GM23338 (cell line): ENCODE measurements around the gene IQCC. TPM values are rescaled to one million over a fixed set of nuclear protein-coding genes. Genes with fewer than 3 reads are reported as not detected.

Experiments
- polyA plus RNA-seq: library from polyadenylated mRNA; unstranded; fragments of >200 nt; fragmentation: Nextera tagmentation; extraction: Ambion mirVana; gene quantifications from 2 replicates; pipeline ENCODE4 v1.2.1, GENCODE V29; 2016
- total RNA-seq: library from RNA; depleted of rRNA; stranded (reverse); fragments of >200 nt; shearing (Covaris generic); gene quantifications from 2 replicates; pipeline ENCODE4 v1.2.3, GENCODE V29; 2014; rRNA removed

IQCC gene
- total and polyA plus RNA-seq, 2 experiments from 2014 or later, result 1.7 to 3.5 TPM

Other genes with a start within 250 kb of the IQCC start
- gene KHDRBS1, start 191.8 kb upstream of the IQCC start, total RNA-seq, result 251 and 263 TPM in 2 replicates
- gene KHDRBS1, start 191.8 kb upstream of the IQCC start, polyA plus RNA-seq, result 184 and 191 TPM in 2 replicates
- 9.7 and 10.1 TPM in 2 replicates for gene TMEM39B, start 132.7 kb upstream of the IQCC start, total RNA-seq
- 17.8 and 18.3 TPM in 2 replicates for gene TMEM39B, start 132.7 kb upstream of the IQCC start, polyA plus RNA-seq
- 69.7 and 72.2 TPM in 2 replicates for gene KPNA6, start 97.6 kb upstream of the IQCC start, total RNA-seq
- 27.5 and 28.6 TPM in 2 replicates for gene KPNA6, start 97.6 kb upstream of the IQCC start, polyA plus RNA-seq
- gene TXLNA, start 26.0 kb upstream of the IQCC start, total RNA-seq, result 45.2 and 52.1 TPM in 2 replicates
- gene TXLNA, start 26.0 kb upstream of the IQCC start, polyA plus RNA-seq, result 13.2 and 15.2 TPM in 2 replicates
- gene CCDC28B, start 5.1 kb upstream of the IQCC start, total RNA-seq, result 8.6 and 8.7 TPM in 2 replicates
- 35.2 and 39.7 TPM in 2 replicates for gene CCDC28B, start 5.1 kb upstream of the IQCC start, polyA plus RNA-seq
- not detected in 2 replicates for gene DCDC2B, start 3.4 kb downstream of the IQCC start, total RNA-seq
- 0.21 and 0.42 TPM in 2 replicates for gene DCDC2B, start 3.4 kb downstream of the IQCC start, polyA plus RNA-seq
- gene TMEM234, start 16.7 kb downstream of the IQCC start, total RNA-seq, result 4.7 and 7.7 TPM in 2 replicates
- gene TMEM234, start 16.7 kb downstream of the IQCC start, polyA plus RNA-seq, result 8.1 and 8.2 TPM in 2 replicates
- gene EIF3I, start 16.7 kb downstream of the IQCC start, total RNA-seq, result 249 and 274 TPM in 2 replicates
- gene EIF3I, start 16.7 kb downstream of the IQCC start, polyA plus RNA-seq, result 224 and 228 TPM in 2 replicates
- gene FAM167B, start 41.6 kb downstream of the IQCC start, total RNA-seq, result 0.31 TPM in 1 of 2 replicates, not detected in the other
- 2.2 TPM in 2 replicates for gene FAM167B, start 41.6 kb downstream of the IQCC start, polyA plus RNA-seq
- gene LCK, start 45.6 kb downstream of the IQCC start, total RNA-seq, result 69.4 and 86.6 TPM in 2 replicates
- 33.2 and 37.5 TPM in 2 replicates for gene LCK, start 45.6 kb downstream of the IQCC start, polyA plus RNA-seq
- gene HDAC1, start 86.4 kb downstream of the IQCC start, total RNA-seq, result 104 and 116 TPM in 2 replicates
- gene HDAC1, start 86.4 kb downstream of the IQCC start, polyA plus RNA-seq, result 82.6 and 84.7 TPM in 2 replicates
- 266 and 329 TPM in 2 replicates for gene MARCKSL1, start 130.6 kb downstream of the IQCC start, total RNA-seq
- 553 and 576 TPM in 2 replicates for gene MARCKSL1, start 130.6 kb downstream of the IQCC start, polyA plus RNA-seq
- gene FAM229A, start 156.8 kb downstream of the IQCC start, total RNA-seq, result 0.27 and 4.2 TPM in 2 replicates
- gene FAM229A, start 156.8 kb downstream of the IQCC start, polyA plus RNA-seq, result 2.1 and 3.6 TPM in 2 replicates
- gene TSSK3, start 156.9 kb downstream of the IQCC start, total RNA-seq, result not detected in 2 replicates
- gene TSSK3, start 156.9 kb downstream of the IQCC start, polyA plus RNA-seq, result 0.54 TPM in 1 of 2 replicates, not detected in the other
- gene BSDC1, start 188.8 kb downstream of the IQCC start, total RNA-seq, result 50.7 and 55.8 TPM in 2 replicates
- 22.7 and 24.9 TPM in 2 replicates for gene BSDC1, start 188.8 kb downstream of the IQCC start, polyA plus RNA-seq